ENCODE results near the gene HAUS7. TPM values are rescaled to one million over a fixed set of nuclear protein-coding genes. Genes with fewer than 3 reads are reported as not detected.

HAUS7 gene
- total and polyA plus RNA-seq, 2 experiments from 2014 or later: 24.5 to 28.3 TPM

- no peak overlapping the region for H3K4me2 ChIP-seq (ENCODE audit: unreplicated experiment)
- peaks cover under 1% of the 10 kb centered on the region; the same call in 1 of the 2 replicates for H3K4me1 ChIP-seq (ENCODE audit: insufficient read depth)
- in situ Hi-C loops (cut with MboI): no loop called here
- H3K9me2 ChIP-seq (ENCODE audit: insufficient read depth): no peaks in the 10 kb centered on the region
- no peak for DNase-seq
- no peak overlapping the region for H3K9ac ChIP-seq
- no peaks in the 10 kb centered on the region for H3K9me3 ChIP-seq (ENCODE audit: low read depth)
- H3K36me3 ChIP-seq (ENCODE audit: low read depth): no peaks in the 10 kb centered on the region
- no peaks in the 10 kb centered on the region for H3F3A ChIP-seq (ENCODE audit: insufficient read depth)
- H3K27ac ChIP-seq: no peak overlapping the region
- 86 to 94% methylated on average over 9 to 11 of the region's 11 CpGs for whole genome bisulfite sequencing, 2 experiments (ENCODE audit: low coverage in 1 of 2, low lambda C conversion rate in 2 of 2, missing lambda C conversion rate in 2 of 2)
- no peak overlapping the region for H2AFZ ChIP-seq
- no peak for TF ChIP-seq EZH2phosphoT487 (IDR thresholded peaks at IDR 0.05; ENCODE audit: insufficient read depth, low read depth)
- no peak for TF ChIP-seq EZH2 (IDR thresholded peaks at IDR 0.05; ENCODE audit: insufficient read depth, poor library complexity, severe bottlenecking)
- no peaks in the 10 kb centered on the region for H3K27me3 ChIP-seq (replicated peaks; ENCODE audit: insufficient read depth)
- no peak overlapping the region for H3K4me3 ChIP-seq
- H4K20me1 ChIP-seq (ENCODE audit: insufficient read depth): no peaks in the 10 kb centered on the region
- peaks cover 18% of the 10 kb centered on the region for H3K79me2 ChIP-seq (ENCODE audit: insufficient read depth)
Observed at GRCh38 chrX:153493085-153493484, 22.7 kb upstream of the HAUS7 start.

GRCh38 chrX:153492543-153492942, 22.2 kb upstream of the HAUS7 start:
- WGBS, 2 experiments (ENCODE audit: low coverage in 1 of 2, low lambda C conversion rate in 2 of 2, missing lambda C conversion rate in 2 of 2): 87 to 89% methylated on average over 5 to 10 of the region's 12 CpGs
- peaks cover 6% of the 10 kb centered on the region; the same call in 1 of the 2 replicates for H3K4me1 ChIP-seq (ENCODE audit: insufficient read depth)

GRCh38 chrX:153491918-153492317, 21.5 kb upstream of the HAUS7 start:
- TF ChIP-seq EZH2phosphoT487 (IDR thresholded peaks at IDR 0.05; ENCODE audit: insufficient read depth, low read depth) (no peak), EZH2 (IDR thresholded peaks at IDR 0.05; ENCODE audit: insufficient read depth, poor library complexity, severe bottlenecking) (no peak)
- H3K9me3 ChIP-seq (ENCODE audit: low read depth): no peaks in the 10 kb centered on the region

More at GRCh38 chrX:153492543-153492942, 22.2 kb upstream of the HAUS7 start:
- Histone ChIP-seq H4K20me1 (ENCODE audit: insufficient read depth) (no peaks in the 10 kb centered on the region), H3K27me3 (replicated peaks; ENCODE audit: insufficient read depth) (no peaks in the 10 kb centered on the region), H3F3A (ENCODE audit: insufficient read depth) (no peaks in the 10 kb centered on the region), H3K9me2 (ENCODE audit: insufficient read depth) (no peaks in the 10 kb centered on the region), H2AFZ (no peak overlapping the region), H3K36me3 (ENCODE audit: low read depth) (no peaks in the 10 kb centered on the region), H3K9me3 (ENCODE audit: low read depth) (no peaks in the 10 kb centered on the region), H3K4me3 (no peak overlapping the region), H3K27ac (no peak overlapping the region), H3K79me2 (ENCODE audit: insufficient read depth) (peaks cover 13% of the 10 kb centered on the region), H3K9ac (no peak overlapping the region), H3K4me2 (ENCODE audit: unreplicated experiment) (no peak overlapping the region)
- TF ChIP-seq EZH2phosphoT487 (IDR thresholded peaks at IDR 0.05; ENCODE audit: insufficient read depth, low read depth) (no peak), EZH2 (IDR thresholded peaks at IDR 0.05; ENCODE audit: insufficient read depth, poor library complexity, severe bottlenecking) (no peak)
- DNase-seq: no peak
- in situ Hi-C loops (cut with MboI): no loop called here

GRCh38 chrX:153491351-153491914, 21.1 kb upstream of the HAUS7 start:
- Histone ChIP-seq H3K9me2 (ENCODE audit: insufficient read depth) (no peaks in the 10 kb centered on the region), H3F3A (ENCODE audit: insufficient read depth) (no peaks in the 10 kb centered on the region), H3K27ac (no peak overlapping the region), H3K9ac (no peak overlapping the region), H3K4me2 (ENCODE audit: unreplicated experiment) (no peak overlapping the region), H4K20me1 (ENCODE audit: insufficient read depth) (no peaks in the 10 kb centered on the region), H2AFZ (no peak overlapping the region), H3K9me3 (ENCODE audit: low read depth) (no peaks in the 10 kb centered on the region), H3K4me3 (no peak overlapping the region), H3K4me1 (ENCODE audit: insufficient read depth) (peaks cover 6% of the 10 kb centered on the region; the same call in 1 of the 2 replicates), H3K36me3 (ENCODE audit: low read depth) (no peaks in the 10 kb centered on the region), H3K79me2 (ENCODE audit: insufficient read depth) (peaks cover 11% of the 10 kb centered on the region), H3K27me3 (replicated peaks; ENCODE audit: insufficient read depth) (no peaks in the 10 kb centered on the region)
- in situ Hi-C loops (cut with MboI): no loop called here
- TF ChIP-seq EZH2 (IDR thresholded peaks at IDR 0.05; ENCODE audit: insufficient read depth, poor library complexity, severe bottlenecking): no peak
- TF ChIP-seq EZH2phosphoT487 (IDR thresholded peaks at IDR 0.05; ENCODE audit: insufficient read depth, low read depth): no peak
- WGBS, 2 experiments (ENCODE audit: low coverage in 1 of 2, low lambda C conversion rate in 2 of 2, missing lambda C conversion rate in 2 of 2): 82 to 88% methylated on average over 6 to 8 of the region's 10 CpGs
- DNase-seq: no peak

More at GRCh38 chrX:153491918-153492317, 21.5 kb upstream of the HAUS7 start:
- WGBS, 2 experiments (ENCODE audit: low coverage in 1 of 2, low lambda C conversion rate in 2 of 2, missing lambda C conversion rate in 2 of 2): 73% methylated on average over 3 of the region's 11 CpGs; no CpG with 5 or more reads in 1 of the 2 experiments
- no peak overlapping the region for H3K4me2 ChIP-seq (ENCODE audit: unreplicated experiment)
- no peaks in the 10 kb centered on the region for H3F3A ChIP-seq (ENCODE audit: insufficient read depth)
- in situ Hi-C loops (cut with MboI): no loop called here
- H4K20me1 ChIP-seq (ENCODE audit: insufficient read depth): no peaks in the 10 kb centered on the region
- H2AFZ ChIP-seq: no peak overlapping the region
- no peak for DNase-seq
- peaks cover 13% of the 10 kb centered on the region for H3K79me2 ChIP-seq (ENCODE audit: insufficient read depth)
- H3K27me3 ChIP-seq (replicated peaks; ENCODE audit: insufficient read depth): no peaks in the 10 kb centered on the region
- H3K27ac ChIP-seq: no peak overlapping the region
- H3K36me3 ChIP-seq (ENCODE audit: low read depth): no peaks in the 10 kb centered on the region
- no peak overlapping the region for H3K9ac ChIP-seq
- H3K4me1 ChIP-seq (ENCODE audit: insufficient read depth): peaks cover 6% of the 10 kb centered on the region; the same call in 1 of the 2 replicates
- no peak overlapping the region for H3K4me3 ChIP-seq
- H3K9me2 ChIP-seq (ENCODE audit: insufficient read depth): no peaks in the 10 kb centered on the region
